H1 (cell line): ENCODE results near the gene ATP5MC2. TPM values are rescaled to one million over a fixed set of nuclear protein-coding genes. Genes with fewer than 3 reads are reported as not detected.

Experiments
- CTCF ChIA-PET: fragments of 300-600 bp; sonication (Branson Sonifier 250); formaldehyde crosslinking; loops from one replicate; lab custom pipeline; 2021; ENCODE audit not compliant: partially characterized antibody; lab: Charles Lee
- POLR2A ChIA-PET: fragments of 300-600 bp; sonication (Branson Sonifier 250); formaldehyde crosslinking; loops from one replicate; lab custom pipeline; 2021; ENCODE audit warnings: inconsistent platforms; ENCODE audit not compliant: partially characterized antibody; lab: Charles Lee
- DNase-seq, 2 experiments: peaks; one replicate each; pipeline versions ENCODE4 v3.0.0 to v3.0.0-alpha.2; 2010 to 2022; ENCODE audit warnings: low spot score in 2 of 2, low read depth in 1 of 2, mixed read lengths in 1 of 2
- FAIRE-seq: peaks from 2 replicates; lab custom pipeline; 2011; peaks lifted over from hg19 to GRCh38; lab: Jason Lieb, UNC
- H2AFZ ChIP-seq: 2 replicates; pipeline ENCODE4 v1.8.1; 2012; ENCODE audit warnings: low read length, inconsistent platforms
- H2AK5ac ChIP-seq: 2 replicates; pipeline ENCODE4 v1.6.1; 2013; ENCODE audit warnings: low read depth, low read length
- H2BK120ac ChIP-seq: replicated peaks from 2 replicates; pipeline ENCODE3; 2013; ENCODE audit warnings: low read depth, low read length, inconsistent platforms
- H2BK12ac ChIP-seq: 2 replicates; pipeline ENCODE4 v1.6.1; 2013; ENCODE audit warnings: low read depth, low read length
- H2BK15ac ChIP-seq: 2 replicates; pipeline ENCODE4 v1.6.1; 2013; ENCODE audit warnings: low read length
- H2BK20ac ChIP-seq: 2 replicates; pipeline ENCODE4 v1.6.1; 2013; ENCODE audit warnings: low read length
- H2BK5ac ChIP-seq: 2 replicates; pipeline ENCODE4 v1.6.1; 2013; ENCODE audit warnings: low read depth, low read length
- H3K14ac ChIP-seq: 2 replicates; pipeline ENCODE4 v1.6.1; 2013; ENCODE audit warnings: inconsistent platforms; ENCODE audit not compliant: insufficient read length
- H3K18ac ChIP-seq: 2 replicates; pipeline ENCODE4 v1.6.1; 2013; ENCODE audit warnings: low read length; ENCODE audit errors: extremely low read depth
- H3K23ac ChIP-seq: 2 replicates; pipeline ENCODE4 v1.6.1; 2013; ENCODE audit warnings: inconsistent platforms; ENCODE audit not compliant: insufficient read length
- H3K23me2 ChIP-seq: 2 replicates; pipeline ENCODE4 v1.6.1; 2013; ENCODE audit warnings: low read depth, low read length
- H3K27ac ChIP-seq: 2 replicates; pipeline ENCODE4 v1.6.1; 2011; ENCODE audit warnings: low read depth, low read length, inconsistent platforms
- H3K27me3 ChIP-seq, 4 experiments: replicated peaks in 1 of 4; 1 replicate in 1 of 4; 2 replicates in 3 of 4; pipeline versions ENCODE4 v1.6.1 to v1.8.1; 2011 to 2013; ENCODE audit warnings: low read length in 3 of 4, mild to moderate bottlenecking in 3 of 4, inconsistent platforms in 2 of 4, mixed read lengths in 2 of 4, moderate library complexity in 1 of 4; ENCODE audit not compliant: control insufficient read depth in 3 of 4, insufficient read depth in 3 of 4; ENCODE audit errors: extremely low read depth in 1 of 4
- H3K36me3 ChIP-seq, 4 experiments: 2 replicates each; pipeline versions ENCODE4 v1.6.1 to v1.8.1; 2011 to 2013; ENCODE audit warnings: mild to moderate bottlenecking in 4 of 4, low read length in 3 of 4, moderate library complexity in 2 of 4, control low read depth in 1 of 4, inconsistent platforms in 1 of 4; ENCODE audit not compliant: insufficient read depth in 4 of 4, control insufficient read depth in 2 of 4
- H3K4ac ChIP-seq: replicated peaks from 2 replicates; pipeline ENCODE3; 2013; ENCODE audit warnings: low read length, low read depth, mixed read lengths, inconsistent platforms; ENCODE audit not compliant: insufficient read length
- H3K4me1 ChIP-seq, 4 experiments: replicated peaks in 1 of 4; 1 replicate in 1 of 4; 2 replicates in 3 of 4; pipeline versions ENCODE4 v1.6.1 to v1.8.1; 2011 to 2013; ENCODE audit warnings: low read length in 3 of 4, inconsistent platforms in 2 of 4, mixed read lengths in 1 of 4; ENCODE audit not compliant: insufficient read depth in 4 of 4, control insufficient read depth in 3 of 4
- H3K4me2 ChIP-seq, 2 experiments: 2 replicates each; pipeline versions ENCODE4 v1.6.1 to v1.8.1; 2011 to 2013; ENCODE audit warnings: low read depth in 2 of 2, low read length in 2 of 2, control low read depth in 1 of 2, inconsistent platforms in 1 of 2, mild to moderate bottlenecking in 1 of 2; ENCODE audit not compliant: insufficient read depth in 1 of 2
- H3K4me3 ChIP-seq, 4 experiments: fragments of 200-600, 300-600 bp in 1 of 4; sonication (generic), shearing (Covaris generic), sonication (Bioruptor Twin) in 1 of 4; 2 replicates each; pipeline versions ENCODE4 v1.5.1 to v1.8.1; 2011 to 2016; ENCODE audit warnings: low read length in 4 of 4, low read depth in 3 of 4, control low read depth in 2 of 4, inconsistent platforms in 2 of 4, mild to moderate bottlenecking in 2 of 4, mixed read lengths in 1 of 4, moderate library complexity in 1 of 4; ENCODE audit not compliant: insufficient read depth in 2 of 4; ENCODE audit errors: extremely low read depth in 1 of 4
- H3K56ac ChIP-seq: replicated peaks from 2 replicates; pipeline ENCODE3; 2013; ENCODE audit warnings: low read depth, mild to moderate bottlenecking, mixed read lengths, low read length, inconsistent platforms; ENCODE audit not compliant: insufficient read length
- H3K79me1 ChIP-seq: 2 replicates; pipeline ENCODE4 v1.6.1; 2013; ENCODE audit warnings: low read depth, low read length, control low read depth
- H3K79me2 ChIP-seq, 2 experiments: 2 replicates each; pipeline versions ENCODE4 v1.6.1 to v1.8.1; 2012 to 2013; ENCODE audit warnings: low read length in 2 of 2, mild to moderate bottlenecking in 2 of 2, inconsistent platforms in 1 of 2; ENCODE audit not compliant: insufficient read depth in 2 of 2, control insufficient read depth in 1 of 2
- H3K9ac ChIP-seq, 4 experiments: replicated peaks in 1 of 4; 1 replicate in 1 of 4; 2 replicates in 3 of 4; pipeline versions ENCODE4 v1.6.1 to v1.8.1; 2011 to 2013; ENCODE audit warnings: low read depth in 3 of 4, low read length in 3 of 4, control low read depth in 2 of 4, mild to moderate bottlenecking in 2 of 4, moderate library complexity in 2 of 4, inconsistent platforms in 1 of 4; ENCODE audit errors: extremely low read depth in 1 of 4
- H3K9me3 ChIP-seq, 2 experiments: 2 replicates each; pipeline versions ENCODE4 v1.6.1 to v1.8.1; 2012 to 2013; ENCODE audit warnings: mild to moderate bottlenecking in 2 of 2, moderate library complexity in 2 of 2, control low read depth in 1 of 2, inconsistent platforms in 1 of 2, low read depth in 1 of 2, low read length in 1 of 2, mixed read lengths in 1 of 2; ENCODE audit not compliant: insufficient read depth in 2 of 2
- H4K20me1 ChIP-seq, 2 experiments: replicated peaks in 1 of 2; 2 replicates each; pipeline versions ENCODE3 to v1.8.1; 2011 to 2013; ENCODE audit warnings: inconsistent platforms in 2 of 2, low read length in 2 of 2, mild to moderate bottlenecking in 1 of 2; ENCODE audit not compliant: insufficient read depth in 2 of 2, control insufficient read depth in 1 of 2
- H4K5ac ChIP-seq: 2 replicates; pipeline ENCODE4 v1.6.1; 2013; ENCODE audit warnings: low read length, low read depth, mixed read lengths, inconsistent platforms; ENCODE audit not compliant: insufficient read length
- H4K8ac ChIP-seq: 2 replicates; pipeline ENCODE4 v1.8.0; 2013; ENCODE audit warnings: mild to moderate bottlenecking, moderate library complexity, low read length, inconsistent platforms; ENCODE audit not compliant: insufficient read depth; ENCODE audit errors: extremely low read depth
- H4K91ac ChIP-seq: replicated peaks from 2 replicates; pipeline ENCODE3; 2013; ENCODE audit warnings: low read length, mixed read lengths, inconsistent platforms; ENCODE audit not compliant: insufficient read length
- EP300 ChIP-seq, 2 experiments: IDR thresholded peaks; 1 replicate in 1 of 2; 2 replicates in 1 of 2; pipeline ENCODE4 v1.6.1; 2011 to 2012; ENCODE audit warnings: low read depth in 2 of 2, low read length in 2 of 2, mild to moderate bottlenecking in 2 of 2, borderline replicate concordance in 1 of 2, inconsistent platforms in 1 of 2, moderate library complexity in 1 of 2
- GABPA ChIP-seq: IDR thresholded peaks from 2 replicates; pipeline ENCODE4 v1.6.1; 2011; ENCODE audit warnings: mild to moderate bottlenecking, low read length, moderate library complexity, borderline replicate concordance; ENCODE audit not compliant: insufficient read depth
- HDAC2 ChIP-seq, 2 experiments: fragments of 300-600 bp in 1 of 2; sonication (generic) in 1 of 2; IDR thresholded peaks; 2 replicates each; pipeline ENCODE4 v1.6.1; 2011 to 2012; ENCODE audit warnings: low read depth in 2 of 2, low read length in 2 of 2, mild to moderate bottlenecking in 2 of 2, moderate library complexity in 2 of 2, borderline replicate concordance in 1 of 2, inconsistent platforms in 1 of 2
- HDAC6 ChIP-seq: IDR thresholded peaks from one replicate; pipeline ENCODE4 v1.7.1; 2012; ENCODE audit warnings: low read depth, mild to moderate bottlenecking, inconsistent platforms, low read length, moderate library complexity
- JUN ChIP-seq: IDR thresholded peaks from 2 replicates; pipeline ENCODE4 v1.6.1; 2011; ENCODE audit warnings: low read depth, mild to moderate bottlenecking, improper control_type of control experiment, low read length
- KDM1A ChIP-seq: fragments of 200-600, 300-600 bp; sonication (generic); IDR thresholded peaks from 2 replicates; pipeline ENCODE4 v1.7.1; 2016; ENCODE audit warnings: mild to moderate bottlenecking, low read length, borderline replicate concordance
- KDM5A ChIP-seq: fragments of 200-600 bp; IDR thresholded peaks from 2 replicates; pipeline ENCODE4 v1.7.1; 2012; ENCODE audit warnings: mild to moderate bottlenecking, low read length, inconsistent platforms, mixed read lengths
- NRF1 ChIP-seq: IDR thresholded peaks from 2 replicates; pipeline ENCODE4 v1.6.1; 2011; ENCODE audit warnings: mild to moderate bottlenecking, low read depth, low read length, improper control_type of control experiment
- RBBP5 ChIP-seq: IDR thresholded peaks from 2 replicates; pipeline ENCODE4 v1.7.1; 2012; ENCODE audit warnings: low read depth, mild to moderate bottlenecking, inconsistent platforms, low read length, moderate library complexity, borderline replicate concordance
- RFX5 ChIP-seq: IDR thresholded peaks from 2 replicates; pipeline ENCODE4 v1.6.1; 2011; ENCODE audit warnings: low read depth, low read length, improper control_type of control experiment, borderline replicate concordance
- SAP30 ChIP-seq: fragments of 300-600 bp; sonication (generic); IDR thresholded peaks from 2 replicates; pipeline ENCODE4 v1.7.1; 2012; ENCODE audit warnings: low read length, moderate library complexity, mild to moderate bottlenecking, inconsistent platforms; ENCODE audit not compliant: insufficient read depth, insufficient replicate concordance
- SIX5 ChIP-seq: IDR thresholded peaks from 2 replicates; pipeline ENCODE4 v1.6.1; 2011; ENCODE audit warnings: mild to moderate bottlenecking, low read depth, low read length
- SUZ12 ChIP-seq: fragments of 200-600 bp; sonication (generic); IDR thresholded peaks from 2 replicates; pipeline ENCODE4 v1.6.1; 2012; ENCODE audit warnings: mild to moderate bottlenecking, inconsistent platforms, low read length, moderate library complexity, mixed read lengths
- WGBS, 2 experiments: shearing (Covaris generic) in 1 of 2; methylation state at CpG; one replicate each; pipeline versions ENCODE4 v1.1.6 to v1.1.7; 2013 to 2015; ENCODE audit warnings: low lambda C conversion rate in 2 of 2, mixed read lengths in 2 of 2, inconsistent platforms in 1 of 2, low coverage in 1 of 2, missing lambda C conversion rate in 1 of 2; ENCODE audit not compliant: insufficient replicate concordance in 2 of 2, insufficient coverage in 1 of 2, insufficient read length in 1 of 2; ENCODE audit errors: extremely low coverage in 1 of 2, missing lambda C conversion rate in 1 of 2; 5-methylcytosine and 5-hydroxymethylcytosine counted together
- polyA plus RNA-seq, 7 experiments: library from polyadenylated mRNA; depleted of rRNA in 3 of 7; stranded (reverse) in 5 of 7; unstranded in 2 of 7; fragments of >200 nt in 5 of 7; fragments of 200-250 nt in 2 of 7; gene quantifications; 1 replicate in 5 of 7; 2 replicates in 1 of 7; 4 replicates in 1 of 7; pipeline versions ENCODE4 v1.2.1 to v1.2.3, GENCODE V29; 2011 to 2013; ENCODE audit warnings: missing spikeins in 2 of 7, mixed read lengths in 2 of 7
- total RNA-seq: library from RNA; stranded (reverse); fragmentation: NEBNext Ultra II Directional; extraction: Animal tissue kit (Norgen Biotek cat#: 25700); gene quantifications from 2 replicates; pipeline ENCODE4 v1.2.1, GENCODE V29; 2021

The ATP5MC2 gene
- total and polyA plus RNA-seq, 2 of the 8 experiments (the other 6 are each of a cell fraction or from before 2014, with no cell fraction given): 408 to 952 TPM

GRCh38 chr12:53713516-53713915, 37.6 kb upstream of the ATP5MC2 start:
- Histone ChIP-seq H3K18ac (no peak overlapping the region), H2BK20ac (no peak overlapping the region), H3K36me3 (no peaks in the 10 kb centered on the region), H2AFZ (no peak overlapping the region), H2BK120ac (no peak overlapping the region), H2BK5ac (no peak overlapping the region), H3K9me3 (no peaks in the 10 kb centered on the region), H2BK15ac (no peak overlapping the region), H3K79me1 (no peaks in the 10 kb centered on the region), H4K20me1 (peaks cover 0 to 3% of the 10 kb centered on the region in 2 experiments), H2AK5ac (no peak overlapping the region), H3K9ac (no peak overlapping the region), H3K27me3 (no peaks in the 10 kb centered on the region; a peak in 1 of 7 replicates), H3K56ac (no peak overlapping the region), H3K4ac (no peak overlapping the region), H3K23me2 (no peaks in the 10 kb centered on the region), H2BK12ac (no peak overlapping the region), H3K4me2 (no peak overlapping the region), H3K79me2 (no peaks in the 10 kb centered on the region), H3K23ac (no peak overlapping the region), H4K5ac (no peak overlapping the region), H3K14ac (no peak overlapping the region), H3K4me3 (no peak overlapping the region), H4K91ac (no peak overlapping the region), H3K4me1 (no peaks in the 10 kb centered on the region; a peak in 1 of 7 replicates), H4K8ac (no peak overlapping the region), H3K27ac (no peak overlapping the region)
- ChIA-PET POLR2A (interaction anchor here (0.7 to 2.2 kb wide), 3 partner anchors 25 to 443 kb away, joined by 3 to 5 read pairs (median 3); partner anchors contain the start of gene ATP5MC2), CTCF (interaction anchor here (0.9 to 5.6 kb wide), 7 partner anchors 8 to 31 kb away, joined by 3 to 82 read pairs (median 5); no protein-coding TSS in a partner anchor)
- WGBS, 2 experiments: 92% methylated on average over 9 of the region's 9 CpGs; no CpG with 5 or more reads in 1 of the 2 experiments
- DNase-seq: no peak
- FAIRE-seq: no peak
- TF ChIP-seq KDM1A (no peak), KDM5A (no peak), RFX5 (no peak), HDAC6 (no peak), JUN (no peak), NRF1 (no peak), SUZ12 (no peak), HDAC2 (IDR thresholded peaks at IDR 0.05; ENCODE audit: borderline replicate concordance in 1 of 2, low read depth in 2 of 2, low read length in 2 of 2) (no peak), SIX5 (no peak), RBBP5 (no peak), EP300 (IDR thresholded peaks at IDR 0.05; ENCODE audit: borderline replicate concordance in 1 of 2, low read depth in 2 of 2, low read length in 2 of 2) (no peak), SAP30 (no peak), GABPA (no peak)
